GM12891 (cell line): ENCODE measurements around the gene PARP12.

ENCODE experiments used
- PAX5 ChIP-seq: IDR thresholded peaks from 2 replicates; pipeline ENCODE4 v1.6.1; 2011; ENCODE audit warnings: low read length, moderate library complexity, mild to moderate bottlenecking; ENCODE audit not compliant: insufficient read depth, severe bottlenecking
- POLR2A ChIP-seq: IDR thresholded peaks from 2 replicates; pipeline ENCODE4 v1.6.1; 2011; ENCODE audit warnings: low read depth, low read length, control low read depth
- POLR2AphosphoS5 ChIP-seq: IDR thresholded peaks from 2 replicates; pipeline ENCODE4 v1.6.1; 2011; ENCODE audit warnings: low read depth, low read length, control low read depth
- SPI1 ChIP-seq: IDR thresholded peaks from 2 replicates; pipeline ENCODE4 v1.6.1; 2011; ENCODE audit warnings: low read depth, low read length, control low read depth
- TAF1 ChIP-seq: IDR thresholded peaks from 2 replicates; pipeline ENCODE4 v1.6.1; 2011; ENCODE audit warnings: low read depth, low read length, control low read depth

DNA sequence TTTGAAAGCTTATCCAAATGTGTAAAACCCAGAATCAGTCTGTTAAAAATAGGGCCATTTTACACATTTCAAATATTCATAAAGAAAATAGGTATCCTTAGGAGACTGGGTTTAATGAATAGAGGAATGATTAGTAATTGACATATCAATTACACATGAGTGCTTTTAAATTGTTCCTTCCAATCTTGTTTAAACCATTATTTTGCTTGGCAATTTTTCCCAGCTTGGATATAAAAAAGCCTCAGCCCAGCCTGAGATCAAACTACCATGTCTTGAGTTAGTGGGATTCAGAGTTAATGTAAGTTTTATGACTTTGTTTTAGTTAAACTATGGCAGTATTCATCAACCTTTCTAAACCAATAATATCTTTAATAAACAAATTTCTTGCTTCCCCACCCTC, 28.3 kb downstream of the PARP12 start:
- TF ChIP-seq POLR2AphosphoS5: no peak
- TF ChIP-seq POLR2A: no peak
- no peak for TF ChIP-seq TAF1
- no peak for TF ChIP-seq PAX5
- no peak for TF ChIP-seq SPI1
